BE2C (cell line): ENCODE measurements around the gene KCNMB1.

ENCODE experiments used
- DNase-seq: peaks from one replicate; pipeline ENCODE4 v3.0.0-alpha.2; 2020
- H3K27me3 ChIP-seq: fragments of 250-450 bp; sonication (Bioruptor Pico); 2 replicates; pipeline ENCODE4 v1.5.1; 2020; ENCODE audit warnings: mild to moderate bottlenecking
- H3K36me3 ChIP-seq: fragments of 250-450 bp; sonication (Bioruptor Pico); 2 replicates; pipeline ENCODE4 v1.5.1; 2020; ENCODE audit warnings: mild to moderate bottlenecking
- H3K4me1 ChIP-seq: fragments of 250-450 bp; sonication (Bioruptor Pico); 2 replicates; pipeline ENCODE4 v1.5.1; 2020
- H3K4me3 ChIP-seq: 2 replicates; pipeline ENCODE4 v1.5.1; 2011; ENCODE audit warnings: low read depth, low read length
- H3K9me3 ChIP-seq: fragments of 250-450 bp; sonication (Bioruptor Pico); 2 replicates; pipeline ENCODE4 v1.5.1; 2020
- TF ChIP-seq, protein P1 (sequence below): IDR thresholded peaks from 2 replicates; pipeline ENCODE4 v1.5.1; 2012; ENCODE audit warnings: mild to moderate bottlenecking, low read depth, low read length

KCNMB1 gene

DNA sequence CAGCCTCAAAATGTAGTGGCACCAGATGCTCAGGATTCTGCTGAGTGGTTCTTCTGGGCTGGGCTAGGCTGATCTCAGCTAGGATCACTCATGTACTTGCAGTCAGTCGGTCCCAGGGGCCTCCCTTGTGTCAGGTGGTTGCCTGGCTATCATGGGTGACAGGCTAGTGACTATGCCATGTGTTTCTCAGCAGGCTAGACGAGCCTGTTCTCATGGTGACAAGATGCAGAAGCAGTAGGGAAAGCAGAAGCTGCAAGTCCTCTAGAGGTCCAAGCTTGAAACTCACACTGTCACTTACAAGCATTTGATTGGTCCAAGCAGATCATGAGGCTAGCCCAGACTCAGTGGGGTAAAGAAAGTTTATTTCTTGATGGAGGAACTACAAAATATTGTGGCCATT, 15.2 kb upstream of the KCNMB1 start:
- DNase-seq = no peak
- TF ChIP-seq, protein P1, sequence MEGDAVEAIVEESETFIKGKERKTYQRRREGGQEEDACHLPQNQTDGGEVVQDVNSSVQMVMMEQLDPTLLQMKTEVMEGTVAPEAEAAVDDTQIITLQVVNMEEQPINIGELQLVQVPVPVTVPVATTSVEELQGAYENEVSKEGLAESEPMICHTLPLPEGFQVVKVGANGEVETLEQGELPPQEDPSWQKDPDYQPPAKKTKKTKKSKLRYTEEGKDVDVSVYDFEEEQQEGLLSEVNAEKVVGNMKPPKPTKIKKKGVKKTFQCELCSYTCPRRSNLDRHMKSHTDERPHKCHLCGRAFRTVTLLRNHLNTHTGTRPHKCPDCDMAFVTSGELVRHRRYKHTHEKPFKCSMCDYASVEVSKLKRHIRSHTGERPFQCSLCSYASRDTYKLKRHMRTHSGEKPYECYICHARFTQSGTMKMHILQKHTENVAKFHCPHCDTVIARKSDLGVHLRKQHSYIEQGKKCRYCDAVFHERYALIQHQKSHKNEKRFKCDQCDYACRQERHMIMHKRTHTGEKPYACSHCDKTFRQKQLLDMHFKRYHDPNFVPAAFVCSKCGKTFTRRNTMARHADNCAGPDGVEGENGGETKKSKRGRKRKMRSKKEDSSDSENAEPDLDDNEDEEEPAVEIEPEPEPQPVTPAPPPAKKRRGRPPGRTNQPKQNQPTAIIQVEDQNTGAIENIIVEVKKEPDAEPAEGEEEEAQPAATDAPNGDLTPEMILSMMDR = no peak
- Histone ChIP-seq H3K36me3 (no peaks in the 10 kb centered on the region), H3K27me3 (no peaks in the 10 kb centered on the region), H3K9me3 (no peaks in the 10 kb centered on the region), H3K4me3 (no peak overlapping the region), H3K4me1 (no peaks in the 10 kb centered on the region; the same call in 1 of the 2 replicates)

DNA sequence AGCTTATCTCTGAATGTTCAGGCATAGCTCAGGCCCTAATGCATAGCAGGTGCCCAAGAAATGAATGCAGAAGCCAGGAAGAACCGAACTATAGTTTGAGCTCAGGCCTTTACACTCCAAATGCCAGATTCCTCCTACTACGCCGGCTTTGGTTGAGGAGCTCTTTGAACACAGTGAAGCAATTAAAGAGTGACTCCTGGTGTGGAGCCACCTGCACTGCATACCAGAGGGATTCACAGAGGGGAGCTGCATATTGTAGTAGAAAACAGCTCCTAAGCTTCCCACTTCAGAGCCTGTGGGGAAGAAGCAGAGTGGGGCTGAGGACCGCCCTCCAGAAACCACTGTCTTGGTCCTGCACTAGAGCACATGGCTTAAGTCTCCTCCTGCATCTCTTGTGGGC, 14.5 kb upstream of the KCNMB1 start:
- Histone ChIP-seq H3K9me3 (no peaks in the 10 kb centered on the region), H3K27me3 (no peaks in the 10 kb centered on the region; the same call in 1 of the 2 replicates), H3K36me3 (no peaks in the 10 kb centered on the region), H3K4me3 (no peak overlapping the region), H3K4me1 (no peaks in the 10 kb centered on the region; the same call in 1 of the 2 replicates)
- TF ChIP-seq, protein P1 = no peak
- DNase-seq = no peak

DNA sequence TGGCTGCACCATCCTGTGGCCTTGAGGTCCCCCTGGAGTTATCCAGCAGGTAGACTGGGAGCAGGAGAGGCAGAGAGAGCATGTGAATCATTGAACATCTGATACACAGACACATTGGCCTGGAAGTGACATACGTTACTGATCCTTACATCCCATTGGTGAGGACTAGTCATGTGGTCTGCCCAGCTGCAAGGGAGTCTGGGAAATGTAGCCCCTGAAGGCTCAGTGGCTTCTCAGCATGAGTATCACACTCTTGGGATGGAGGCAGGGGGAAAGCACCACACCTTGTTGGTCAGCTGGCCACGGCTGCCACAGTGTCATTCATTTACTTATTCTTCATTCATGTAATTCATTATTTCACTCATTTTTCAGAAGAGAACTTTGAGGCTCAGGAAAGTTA, 13.3 kb upstream of the KCNMB1 start:
- H3K4me1 ChIP-seq = no peaks in the 10 kb centered on the region

DNA sequence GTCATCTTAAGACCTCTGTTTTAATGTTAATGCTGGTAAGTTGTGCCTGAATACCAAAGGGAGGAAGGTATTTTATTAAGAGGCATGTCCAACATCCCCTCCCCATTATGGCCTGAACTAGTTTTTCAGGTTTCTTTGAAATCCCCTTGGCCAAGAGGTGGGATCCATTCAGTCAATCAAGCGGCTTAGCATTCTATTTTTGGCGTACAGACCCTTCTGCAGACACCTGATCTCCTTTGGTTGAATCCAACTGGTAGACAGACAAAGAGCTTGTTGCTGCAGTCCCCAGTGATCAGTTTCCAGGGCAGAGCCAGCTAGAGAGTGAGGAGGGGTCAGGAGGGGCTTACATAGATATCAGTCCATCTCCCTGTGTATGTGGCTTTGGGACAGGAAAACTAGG, 7.9 kb upstream of the KCNMB1 start:
- H3K9me3 ChIP-seq = no peaks in the 10 kb centered on the region
- TF ChIP-seq, protein P1 = no peak
- peaks cover 7% of the 10 kb centered on the region for H3K27me3 ChIP-seq
- H3K4me3 ChIP-seq = no peak overlapping the region
- H3K36me3 ChIP-seq = no peaks in the 10 kb centered on the region
- no peak for DNase-seq
- no peaks in the 10 kb centered on the region for H3K4me1 ChIP-seq

More for the DNA sequence above, 13.3 kb upstream of the KCNMB1 start:
- H3K36me3 ChIP-seq = no peaks in the 10 kb centered on the region
- H3K9me3 ChIP-seq = no peaks in the 10 kb centered on the region
- TF ChIP-seq, protein P1 = no peak
- no peaks in the 10 kb centered on the region; the same call in 1 of the 2 replicates for H3K27me3 ChIP-seq
- no peak for DNase-seq
- no peak overlapping the region for H3K4me3 ChIP-seq

DNA sequence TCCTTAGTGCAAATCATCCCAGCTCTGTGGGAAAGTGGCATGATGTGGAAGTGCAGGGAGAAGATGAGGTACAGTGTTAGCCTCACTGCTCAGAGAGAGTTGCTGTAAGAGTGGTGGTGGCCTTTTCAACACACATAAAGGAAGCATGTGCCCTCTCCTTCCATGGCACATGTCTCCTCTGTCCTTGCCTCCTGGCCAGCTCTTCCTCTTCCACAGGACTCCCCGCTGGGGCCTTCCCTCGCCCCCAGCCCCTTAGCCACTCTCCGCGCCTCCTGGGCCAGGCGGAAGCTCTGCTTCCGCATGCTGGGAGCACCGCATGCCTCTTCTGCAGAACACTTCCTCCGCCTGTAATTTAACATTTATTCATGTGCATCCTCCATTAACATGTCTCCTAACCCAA, 4.8 kb upstream of the KCNMB1 start:
- no peaks in the 10 kb centered on the region for H3K36me3 ChIP-seq
- no peak for DNase-seq
- H3K9me3 ChIP-seq = no peaks in the 10 kb centered on the region
- no peak overlapping the region for H3K4me3 ChIP-seq
- no peaks in the 10 kb centered on the region for H3K4me1 ChIP-seq
- H3K27me3 ChIP-seq = peaks cover 7% of the 10 kb centered on the region
- TF ChIP-seq, protein P1 = no peak

DNA sequence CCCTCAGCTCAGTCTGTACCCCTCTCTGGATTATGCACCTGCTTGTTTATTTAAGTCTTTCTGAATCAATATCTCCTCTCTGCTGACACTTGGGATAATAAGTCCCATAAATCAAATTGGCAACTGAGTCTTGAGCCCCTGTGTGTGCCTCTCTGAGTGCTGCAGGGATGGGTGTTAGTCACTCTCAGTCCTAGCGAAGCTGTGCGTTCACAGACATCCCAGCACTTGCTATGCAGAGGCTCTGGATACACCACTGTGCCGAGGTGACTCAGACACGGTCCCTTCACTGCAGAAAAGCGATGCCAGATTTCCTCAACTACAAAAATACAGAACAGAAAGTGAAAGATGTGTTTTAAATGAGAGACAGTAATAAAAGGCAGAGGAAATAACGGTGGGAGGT, 4.1 kb upstream of the KCNMB1 start:
- Histone ChIP-seq H3K36me3 (no peaks in the 10 kb centered on the region), H3K4me1 (no peaks in the 10 kb centered on the region), H3K4me3 (no peak overlapping the region), H3K9me3 (no peaks in the 10 kb centered on the region), H3K27me3 (peaks cover 10% of the 10 kb centered on the region)
- no peak for DNase-seq
- TF ChIP-seq, protein P1 = no peak
